K562 (cell line): Measurements from ENCODE around the gene BBLN. TPM values are rescaled to one million over a fixed set of nuclear protein-coding genes. Genes with fewer than 3 reads are reported as not detected.

ENCODE experiments used
- ATAC-seq: fragments of 200-7000 bp; cut with Tn5 transposase; 3 replicates; pipeline ENCODE4 v1.9.1; 2020; ENCODE audit warnings: moderate library complexity
- BruUV-seq: library from RNA; stranded (reverse); fragments of 400-500 nt; replicated peaks from 2 replicates; lab custom pipeline; 2021; lab: Mats Ljungman, UMichigan
- CTCF ChIA-PET: fragments of 300-600 bp; formaldehyde crosslinking; extraction: SDS; loops from one replicate; lab custom pipeline; 2021; ENCODE audit warnings: low intra/inter-chr PET ratio; lab: Yijun Ruan, JAX
- POLR2A ChIA-PET: fragments of 300-600, 350-650 bp; sonication (Branson Sonifier 250); formaldehyde crosslinking; extraction: SDS; loops from one replicate; lab custom pipeline; 2021; ENCODE audit warnings: antibody characterized with exemption, inconsistent platforms; lab: Yijun Ruan, JAX
- DNase-seq, 4 experiments: peaks; one replicate each; pipeline versions ENCODE4 v3.0.0 to v3.0.0-alpha.2; 2011 to 2018; ENCODE audit warnings: low spot score in 3 of 4, mixed read lengths in 3 of 4; ENCODE audit errors: extremely low read depth in 1 of 4
- FAIRE-seq: peaks from 2 replicates; lab custom pipeline; 2011; peaks lifted over from hg19 to GRCh38; lab: Jason Lieb, UNC
- H2AFZ ChIP-seq: 2 replicates; pipeline ENCODE4 v1.6.0; 2011; ENCODE audit warnings: low read depth, low read length, control low read depth, inconsistent platforms
- H3K27ac ChIP-seq: fragments of 200-600 bp; 3 replicates; pipeline ENCODE4 v1.8.0; 2011; ENCODE audit warnings: low read depth, mild to moderate bottlenecking, control low read depth, inconsistent platforms, low read length, moderate library complexity, mixed read lengths; ENCODE audit errors: extremely low read depth
- H3K27me3 ChIP-seq, 2 experiments: fragments of 300-600 bp in 1 of 2; 2 replicates in 1 of 2; 3 replicates in 1 of 2; pipeline versions ENCODE4 v1.6.0 to v1.8.0; 2011; ENCODE audit warnings: inconsistent platforms in 2 of 2, low read length in 2 of 2, mild to moderate bottlenecking in 1 of 2, mixed read lengths in 1 of 2, moderate library complexity in 1 of 2; ENCODE audit not compliant: control insufficient read depth in 2 of 2, insufficient read depth in 2 of 2
- H3K36me3 ChIP-seq: fragments of 300-600 bp; 3 replicates; pipeline ENCODE4 v1.8.0; 2011; ENCODE audit warnings: mild to moderate bottlenecking, low read length, inconsistent platforms; ENCODE audit not compliant: control insufficient read depth, insufficient read depth
- H3K4me1 ChIP-seq, 2 experiments: fragments of 200-600 bp in 1 of 2; replicated peaks in 1 of 2; 2 replicates in 1 of 2; 3 replicates in 1 of 2; pipeline versions ENCODE4 v1.5.1 to v1.8.0; 2011; ENCODE audit warnings: inconsistent platforms in 2 of 2, low read length in 2 of 2, mild to moderate bottlenecking in 1 of 2, mixed read lengths in 1 of 2, moderate library complexity in 1 of 2; ENCODE audit not compliant: control insufficient read depth in 2 of 2, insufficient read depth in 2 of 2
- H3K4me2 ChIP-seq: 2 replicates; pipeline ENCODE4 v1.6.1; 2011; ENCODE audit warnings: low read length, control low read depth, inconsistent platforms, mixed read lengths; ENCODE audit not compliant: insufficient read depth
- H3K4me3 ChIP-seq: fragments of 200-600 bp; sonication (generic), shearing (Covaris generic); 2 replicates; pipeline ENCODE4 v1.5.1; 2016; ENCODE audit warnings: control low read depth, inconsistent platforms
- H3K79me2 ChIP-seq: fragments of 200-600 bp; 3 replicates; pipeline ENCODE4 v1.8.0; 2011; ENCODE audit warnings: low read length, inconsistent platforms; ENCODE audit not compliant: control insufficient read depth, insufficient read depth
- H3K9ac ChIP-seq, 2 experiments: 2 replicates each; pipeline versions ENCODE4 v1.6.0 to v1.6.1; 2011; ENCODE audit warnings: low read depth in 2 of 2, low read length in 2 of 2, control low read depth in 1 of 2, inconsistent platforms in 1 of 2, mild to moderate bottlenecking in 1 of 2, mixed read lengths in 1 of 2; ENCODE audit not compliant: insufficient read depth in 1 of 2
- H3K9me1 ChIP-seq: one replicate; pipeline ENCODE4 v1.6.0; 2011; ENCODE audit warnings: inconsistent platforms, mild to moderate bottlenecking, low read length, moderate library complexity; ENCODE audit not compliant: control insufficient read depth, insufficient read depth
- H3K9me3 ChIP-seq: replicated peaks from 2 replicates; pipeline ENCODE4 v1.5.1; 2011; ENCODE audit warnings: low read depth, low read length, inconsistent platforms; ENCODE audit not compliant: control insufficient read depth, insufficient read depth
- H4K20me1 ChIP-seq: replicated peaks from 2 replicates; pipeline ENCODE4 v1.6.1; 2011; ENCODE audit warnings: low read length, inconsistent platforms, mixed read lengths; ENCODE audit not compliant: control insufficient read depth, insufficient read depth
- C11orf30 ChIP-seq: fragments of 450-650 bp; IDR thresholded peaks from 2 replicates; pipeline ENCODE4 v1.6.1; 2016; ENCODE audit warnings: low read depth, mild to moderate bottlenecking
- ELF4 ChIP-seq: fragments of 450-650 bp; formaldehyde crosslinking; IDR thresholded peaks from 2 replicates; pipeline ENCODE4 v1.4.0; 2022; ENCODE audit warnings: missing genetic modification characterization
- HOXB6 ChIP-seq: fragments of 250-450 bp; sonication (Bioruptor Pico); IDR thresholded peaks from 2 replicates; pipeline ENCODE4 v1.5.1; 2022; ENCODE audit warnings: mild to moderate bottlenecking, borderline replicate concordance
- MIER1 ChIP-seq: fragments of 450-650 bp; IDR thresholded peaks from 2 replicates; pipeline ENCODE4 v1.6.1; 2016; ENCODE audit warnings: antibody characterized with exemption, mild to moderate bottlenecking, low read depth
- MTA3 ChIP-seq: fragments of 450-650 bp; formaldehyde crosslinking; IDR thresholded peaks from 2 replicates; pipeline ENCODE4 v1.6.1; 2017; ENCODE audit warnings: mild to moderate bottlenecking, borderline replicate concordance
- POLR2A ChIP-seq: fragments of 450-650 bp; conservative IDR thresholded peaks from 2 replicates; pipeline ENCODE4 v1.6.1; 2016
- POLR2AphosphoS5 ChIP-seq: IDR thresholded peaks from 2 replicates; pipeline ENCODE4 v1.6.1; 2011; ENCODE audit warnings: mild to moderate bottlenecking, low read depth, low read length, moderate library complexity; ENCODE audit not compliant: control insufficient read depth, insufficient read depth
- POLR2G ChIP-seq: fragments of 200-400 bp; formaldehyde crosslinking; IDR thresholded peaks from 2 replicates; pipeline ENCODE4 v1.6.1; 2017; ENCODE audit warnings: low read depth, mild to moderate bottlenecking, antibody characterized with exemption, low read length, moderate library complexity
- RBFOX2 ChIP-seq: fragments of 200-400 bp; formaldehyde crosslinking; IDR thresholded peaks from 2 replicates; pipeline ENCODE4 v1.6.1; 2017; ENCODE audit warnings: low read depth, mild to moderate bottlenecking, low read length, moderate library complexity
- SIN3B ChIP-seq: fragments of 450-650 bp; IDR thresholded peaks from 2 replicates; pipeline ENCODE4 v1.6.1; 2017; ENCODE audit warnings: low read depth, mild to moderate bottlenecking, moderate library complexity
- SREBF1 ChIP-seq: fragments of 150-350 bp; IDR thresholded peaks from 2 replicates; pipeline ENCODE4 v1.6.1; 2014; ENCODE audit warnings: antibody characterized with exemption, low read depth, low read length, borderline replicate concordance
- SUPT5H ChIP-seq: fragments of 450-650 bp; IDR thresholded peaks from 2 replicates; pipeline ENCODE4 v1.6.1; 2016
- ZNF232 ChIP-seq: sonication (generic); formaldehyde crosslinking; IDR thresholded peaks from 2 replicates; pipeline ENCODE4 v1.8.0; 2022; ENCODE audit warnings: mild to moderate bottlenecking, missing genetic modification reagents
- WGBS: fragments of 100-300 bp; shearing (Covaris generic); methylation state at CpG from one replicate; pipeline ENCODE4 v1.1.6; 2016; ENCODE audit warnings: low coverage, mixed read lengths; ENCODE audit not compliant: insufficient coverage; ENCODE audit errors: missing lambda C conversion rate; 5-methylcytosine and 5-hydroxymethylcytosine counted together
- in situ Hi-C: fragments of 300-500 bp; cut with MboI; formaldehyde crosslinking; loops from 4 replicates; pipeline ENCODE4 v1.15.0; 2018; ENCODE audit warnings: inconsistent platforms, mixed read lengths
- intact Hi-C: fragments of 100-400 bp; cut with micrococcal nuclease; formaldehyde crosslinking; loops from 2 replicates; pipeline ENCODE4 v1.14.2; 2022
- polyA plus RNA-seq, 8 experiments: library from polyadenylated mRNA; depleted of rRNA in 4 of 8; stranded (reverse) in 5 of 8; unstranded in 3 of 8; fragments of >200 nt; fragmentation: Nextera tagmentation in 2 of 8; fragmentation: Illumina TruSeq in 1 of 8; extraction: Ambion mirVana in 2 of 8; extraction: Trizol in 1 of 8; gene quantifications; 2 replicates each; pipeline versions ENCODE4 v1.2.1 to v1.2.3, GENCODE V29; 2011 to 2014; ENCODE audit warnings: inconsistent platforms in 1 of 8, missing spikeins in 1 of 8
- total RNA-seq, 7 experiments: library from RNA; depleted of rRNA in 6 of 7; stranded (reverse); fragments of >200 nt in 6 of 7; fragmentation: Illumina TruSeq in 2 of 7; extraction: Trizol in 2 of 7; gene quantifications; 2 replicates each; pipeline versions ENCODE4 v1.2.1 to v1.2.3, GENCODE V29; 2011 to 2021; ENCODE audit warnings: low replicate concordance in 1 of 7
- TF ChIP-seq, protein P1 (sequence below): fragments of 250-450 bp; sonication (Bioruptor Pico); IDR thresholded peaks from 2 replicates; pipeline ENCODE4 v1.8.0; 2022; ENCODE audit warnings: moderate library complexity, mild to moderate bottlenecking, inconsistent platforms
- TF ChIP-seq, protein P2 (sequence below): sonication (generic); formaldehyde crosslinking; IDR thresholded peaks from 2 replicates; pipeline ENCODE4 v1.8.1; 2022; ENCODE audit warnings: missing genetic modification reagents
- TF ChIP-seq, protein P3 (sequence below): fragments of 250-450 bp; sonication (Bioruptor Pico); IDR thresholded peaks from 2 replicates; pipeline ENCODE4 v1.8.0; 2022; ENCODE audit warnings: inconsistent platforms, mild to moderate bottlenecking, moderate library complexity, borderline replicate concordance
- TF ChIP-seq, protein P4 (sequence below): fragments of 450-650 bp; formaldehyde crosslinking; IDR thresholded peaks from 2 replicates; pipeline ENCODE4 v1.4.0; 2022; ENCODE audit warnings: missing genetic modification characterization

BBLN gene
- total and polyA plus RNA-seq, 9 of the 15 experiments (the other 6 are each of a cell fraction or from before 2014, with no cell fraction given): 4.2 to 331 (median 87.1) TPM

DNA sequence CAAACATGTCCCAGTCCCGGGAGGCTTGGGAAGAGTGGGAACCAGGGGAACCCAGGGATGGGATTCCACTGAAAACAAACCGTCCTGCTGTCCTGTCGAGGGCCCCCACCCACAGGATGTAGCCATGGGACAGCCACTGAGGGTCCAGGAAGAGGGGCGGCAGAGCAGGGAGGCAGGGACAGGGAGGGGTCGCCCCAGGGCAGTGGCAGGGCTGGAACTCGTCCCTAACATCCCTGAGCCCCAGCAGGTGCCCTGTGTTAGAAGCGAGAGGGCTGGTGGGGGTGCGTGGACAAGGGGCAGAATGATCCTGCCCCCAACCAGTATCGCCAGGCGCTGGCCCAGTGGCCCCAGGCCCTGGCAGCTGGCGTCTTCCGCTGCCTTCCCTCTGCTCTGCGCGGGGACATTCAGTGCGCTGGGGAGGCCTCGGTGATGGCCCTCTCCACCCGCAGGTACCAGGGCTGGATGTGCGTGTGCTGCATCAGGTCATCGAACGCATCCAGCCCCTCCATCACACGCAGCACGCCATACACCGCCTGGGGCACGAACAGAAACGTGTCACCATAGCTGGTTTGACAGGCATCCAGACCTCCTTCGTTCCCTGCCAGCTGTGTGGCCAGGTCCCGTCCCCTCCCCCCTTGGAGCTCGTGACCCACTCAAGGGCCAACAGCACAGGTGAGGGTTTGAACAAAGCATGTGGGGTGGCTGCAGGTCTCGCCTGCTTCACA, 39.2 kb upstream of the BBLN start:
- CTCF ChIA-PET: no interaction called here
- H3K36me3 ChIP-seq: peaks cover 62% of the 10 kb centered on the region
- H3K27me3 ChIP-seq: no peaks in the 10 kb centered on the region
- ATAC-seq (no peak), FAIRE-seq (no peak), DNase-seq (no peak)
- peaks cover 17% of the 10 kb centered on the region for H3K79me2 ChIP-seq
- POLR2A ChIA-PET: interaction anchor here (0.6 to 0.7 kb wide), 2 partner anchors 40 to 173 kb away, joined by 3 to 4 read pairs; no protein-coding TSS in a partner anchor
- no peak overlapping the region for H3K4me3 ChIP-seq
- H3K9ac ChIP-seq: no peak overlapping the region
- WGBS: 87% methylated on average over 25 of the region's 29 CpGs
- in situ Hi-C loops (no loop called here), intact Hi-C loops (loop anchor here (10.0 kb wide), 2 partner anchors 74 to 154 kb away; partner anchors contain the start of genes CIZ1, GOLGA2 and SWI5)
- peaks cover 3% of the 10 kb centered on the region; the same call in 1 of the 2 replicates for H4K20me1 ChIP-seq
- H3K4me2 ChIP-seq: no peak overlapping the region
- H3K27ac ChIP-seq: no peak overlapping the region
- no peak overlapping the region for H2AFZ ChIP-seq
- BruUV-seq: no TSS peak
- peaks cover 18 to 60% of the 10 kb centered on the region in 2 experiments for H3K4me1 ChIP-seq
- no peaks in the 10 kb centered on the region; the same call in 1 of the 2 replicates for H3K9me3 ChIP-seq
- no peaks in the 10 kb centered on the region for H3K9me1 ChIP-seq
- TF ChIP-seq MIER1 (no peak), HOXB6 (CRISPR knock-in tag) (no peak), ZNF232 (CRISPR knock-in tag) (no peak), RBFOX2 (peak; percentile 52; the same call in 1 of the 2 replicates), ELF4 (CRISPR knock-in tag) (no peak), SIN3B (no peak), POLR2A (peak; percentile 13; the same call in 1 of the 2 replicates), C11orf30 (no peak), POLR2AphosphoS5 (0 out of 2 replicates have a peak, but pooled peaks have one; percentile 36), MTA3 (no peak), SREBF1 (no peak), SUPT5H (0 out of 2 replicates have a peak, but pooled peaks have one; percentile 10), POLR2G (peak; percentile 60)
- TF ChIP-seq, protein P1, sequence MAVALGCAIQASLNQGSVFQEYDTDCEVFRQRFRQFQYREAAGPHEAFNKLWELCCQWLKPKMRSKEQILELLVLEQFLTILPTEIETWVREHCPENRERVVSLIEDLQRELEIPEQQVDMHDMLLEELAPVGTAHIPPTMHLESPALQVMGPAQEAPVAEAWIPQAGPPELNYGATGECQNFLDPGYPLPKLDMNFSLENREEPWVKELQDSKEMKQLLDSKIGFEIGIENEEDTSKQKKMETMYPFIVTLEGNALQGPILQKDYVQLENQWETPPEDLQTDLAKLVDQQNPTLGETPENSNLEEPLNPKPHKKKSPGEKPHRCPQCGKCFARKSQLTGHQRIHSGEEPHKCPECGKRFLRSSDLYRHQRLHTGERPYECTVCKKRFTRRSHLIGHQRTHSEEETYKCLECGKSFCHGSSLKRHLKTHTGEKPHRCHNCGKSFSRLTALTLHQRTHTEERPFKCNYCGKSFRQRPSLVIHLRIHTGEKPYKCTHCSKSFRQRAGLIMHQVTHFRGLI: no peak
- TF ChIP-seq, protein P2, sequence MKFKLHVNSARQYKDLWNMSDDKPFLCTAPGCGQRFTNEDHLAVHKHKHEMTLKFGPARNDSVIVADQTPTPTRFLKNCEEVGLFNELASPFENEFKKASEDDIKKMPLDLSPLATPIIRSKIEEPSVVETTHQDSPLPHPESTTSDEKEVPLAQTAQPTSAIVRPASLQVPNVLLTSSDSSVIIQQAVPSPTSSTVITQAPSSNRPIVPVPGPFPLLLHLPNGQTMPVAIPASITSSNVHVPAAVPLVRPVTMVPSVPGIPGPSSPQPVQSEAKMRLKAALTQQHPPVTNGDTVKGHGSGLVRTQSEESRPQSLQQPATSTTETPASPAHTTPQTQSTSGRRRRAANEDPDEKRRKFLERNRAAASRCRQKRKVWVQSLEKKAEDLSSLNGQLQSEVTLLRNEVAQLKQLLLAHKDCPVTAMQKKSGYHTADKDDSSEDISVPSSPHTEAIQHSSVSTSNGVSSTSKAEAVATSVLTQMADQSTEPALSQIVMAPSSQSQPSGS: no peak
- TF ChIP-seq, protein P3, sequence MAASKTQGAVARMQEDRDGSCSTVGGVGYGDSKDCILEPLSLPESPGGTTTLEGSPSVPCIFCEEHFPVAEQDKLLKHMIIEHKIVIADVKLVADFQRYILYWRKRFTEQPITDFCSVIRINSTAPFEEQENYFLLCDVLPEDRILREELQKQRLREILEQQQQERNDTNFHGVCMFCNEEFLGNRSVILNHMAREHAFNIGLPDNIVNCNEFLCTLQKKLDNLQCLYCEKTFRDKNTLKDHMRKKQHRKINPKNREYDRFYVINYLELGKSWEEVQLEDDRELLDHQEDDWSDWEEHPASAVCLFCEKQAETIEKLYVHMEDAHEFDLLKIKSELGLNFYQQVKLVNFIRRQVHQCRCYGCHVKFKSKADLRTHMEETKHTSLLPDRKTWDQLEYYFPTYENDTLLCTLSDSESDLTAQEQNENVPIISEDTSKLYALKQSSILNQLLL: no peak
- TF ChIP-seq, protein P4, sequence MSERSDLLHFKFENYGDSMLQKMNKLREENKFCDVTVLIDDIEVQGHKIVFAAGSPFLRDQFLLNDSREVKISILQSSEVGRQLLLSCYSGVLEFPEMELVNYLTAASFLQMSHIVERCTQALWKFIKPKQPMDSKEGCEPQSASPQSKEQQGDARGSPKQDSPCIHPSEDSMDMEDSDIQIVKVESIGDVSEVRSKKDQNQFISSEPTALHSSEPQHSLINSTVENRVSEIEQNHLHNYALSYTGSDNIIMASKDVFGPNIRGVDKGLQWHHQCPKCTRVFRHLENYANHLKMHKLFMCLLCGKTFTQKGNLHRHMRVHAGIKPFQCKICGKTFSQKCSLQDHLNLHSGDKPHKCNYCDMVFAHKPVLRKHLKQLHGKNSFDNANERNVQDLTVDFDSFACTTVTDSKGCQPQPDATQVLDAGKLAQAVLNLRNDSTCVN (CRISPR knock-in tag): no peak
